ENCODE results near the gene TMEM88.

Gene TMEM88

DNA sequence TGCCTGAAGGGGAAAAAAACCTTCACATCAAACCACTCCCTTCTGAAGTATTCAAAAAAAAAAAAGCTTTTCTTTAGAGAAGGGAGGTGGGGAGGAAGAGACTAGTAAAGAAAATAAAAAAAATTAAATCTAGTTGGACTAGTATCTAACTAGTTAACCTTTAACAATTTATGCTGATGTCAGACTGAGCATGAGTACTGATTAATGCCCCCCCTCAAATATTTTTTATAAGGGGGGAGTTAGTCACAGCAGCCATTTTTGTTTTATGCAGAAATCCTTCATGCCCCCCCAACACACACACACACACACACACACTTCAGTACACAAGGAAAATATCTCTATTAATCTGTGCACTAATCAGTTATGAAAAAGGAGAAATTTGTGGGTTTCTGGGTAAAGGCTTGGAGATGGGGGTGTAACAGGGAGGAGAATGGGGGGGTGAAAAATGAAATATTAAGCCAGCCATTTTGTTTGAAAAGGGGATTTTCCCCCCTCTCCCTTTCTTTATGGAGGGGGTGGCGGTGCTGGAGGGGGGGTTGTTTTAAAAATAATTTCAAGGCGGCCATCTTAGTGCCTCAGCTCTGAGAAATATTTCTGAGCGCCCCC, 29.0 kb downstream of the TMEM88 start:
- TF ChIP-seq, protein P1, sequence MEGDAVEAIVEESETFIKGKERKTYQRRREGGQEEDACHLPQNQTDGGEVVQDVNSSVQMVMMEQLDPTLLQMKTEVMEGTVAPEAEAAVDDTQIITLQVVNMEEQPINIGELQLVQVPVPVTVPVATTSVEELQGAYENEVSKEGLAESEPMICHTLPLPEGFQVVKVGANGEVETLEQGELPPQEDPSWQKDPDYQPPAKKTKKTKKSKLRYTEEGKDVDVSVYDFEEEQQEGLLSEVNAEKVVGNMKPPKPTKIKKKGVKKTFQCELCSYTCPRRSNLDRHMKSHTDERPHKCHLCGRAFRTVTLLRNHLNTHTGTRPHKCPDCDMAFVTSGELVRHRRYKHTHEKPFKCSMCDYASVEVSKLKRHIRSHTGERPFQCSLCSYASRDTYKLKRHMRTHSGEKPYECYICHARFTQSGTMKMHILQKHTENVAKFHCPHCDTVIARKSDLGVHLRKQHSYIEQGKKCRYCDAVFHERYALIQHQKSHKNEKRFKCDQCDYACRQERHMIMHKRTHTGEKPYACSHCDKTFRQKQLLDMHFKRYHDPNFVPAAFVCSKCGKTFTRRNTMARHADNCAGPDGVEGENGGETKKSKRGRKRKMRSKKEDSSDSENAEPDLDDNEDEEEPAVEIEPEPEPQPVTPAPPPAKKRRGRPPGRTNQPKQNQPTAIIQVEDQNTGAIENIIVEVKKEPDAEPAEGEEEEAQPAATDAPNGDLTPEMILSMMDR (IDR thresholded peaks at IDR 0.05), result no peak
- Histone ChIP-seq H3K4me3 (peak overlapping the region; percentile 88), H3K27ac (peak overlapping the region; percentile 27 to 86)
- peak; percentile 49 for DNase-seq (ENCODE audit: low spot score)

- DNase-seq (ENCODE audit: low spot score), result peak; percentile 66
- TF ChIP-seq, protein P1 (IDR thresholded peaks at IDR 0.05), result no peak
- Histone ChIP-seq H3K27ac (peak overlapping the region; percentile 78 to 86), H3K4me3 (peak overlapping the region; percentile 88)
Measured at GRCh38 chr17:7884581-7885366, 29.9 kb downstream of the TMEM88 start.

DNA sequence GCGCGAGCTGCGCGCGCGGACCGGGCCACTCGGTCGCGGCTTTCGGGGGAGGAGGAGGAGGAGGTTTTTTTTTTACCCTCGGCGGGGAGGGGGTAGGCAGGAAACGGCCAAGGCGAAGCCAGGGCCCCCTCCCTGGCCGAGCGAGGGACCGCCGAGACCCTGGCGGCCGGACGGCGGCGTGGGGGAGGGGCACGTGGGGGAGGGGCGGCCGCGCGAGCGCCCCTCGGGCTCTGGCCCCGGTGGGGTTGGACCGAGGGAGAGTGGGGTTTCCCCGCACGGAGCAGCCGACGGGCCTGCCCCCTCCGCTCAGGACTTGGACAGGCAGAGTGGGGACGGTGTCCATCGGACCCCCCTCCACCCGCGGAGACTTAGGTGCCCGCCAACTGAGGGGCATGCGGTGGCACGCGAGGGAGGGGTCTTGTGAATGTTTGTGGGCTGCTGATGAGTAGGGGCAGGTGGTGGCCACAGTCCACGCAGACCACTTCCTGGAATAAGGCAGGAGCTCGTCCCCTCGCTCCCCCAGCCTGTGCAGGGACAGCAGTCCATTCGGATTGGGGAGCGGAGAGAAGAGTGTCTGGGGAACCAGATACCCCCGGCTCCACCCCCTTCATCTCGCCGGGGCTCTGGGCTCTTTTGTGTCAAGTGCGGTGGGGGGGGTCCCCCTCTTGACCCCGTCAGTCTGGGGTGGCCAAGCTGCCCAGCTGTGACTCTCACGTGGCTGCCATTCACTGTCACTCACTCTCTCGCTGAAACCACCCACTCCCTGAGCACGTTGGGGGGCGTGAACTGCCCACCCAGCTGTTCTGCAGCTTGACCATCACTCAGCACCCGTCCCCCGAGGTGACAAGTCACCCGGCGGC, 30.7 kb downstream of the TMEM88 start:
- Histone ChIP-seq H3K4me3 (peak overlapping the region; percentile 88), H3K27ac (peak overlapping the region; percentile 78 to 86)
- TF ChIP-seq, protein P1 (IDR thresholded peaks at IDR 0.05), result no peak
- DNase-seq (ENCODE audit: low spot score), result peak; percentile 77

GRCh38 chr17:7886227-7887037, 31.6 kb downstream of the TMEM88 start:
- peak; percentile 79 for DNase-seq (ENCODE audit: low spot score)
- TF ChIP-seq, protein P1 (IDR thresholded peaks at IDR 0.05), result no peak
- peak overlapping the region; percentile 88 for H3K4me3 ChIP-seq

DNA sequence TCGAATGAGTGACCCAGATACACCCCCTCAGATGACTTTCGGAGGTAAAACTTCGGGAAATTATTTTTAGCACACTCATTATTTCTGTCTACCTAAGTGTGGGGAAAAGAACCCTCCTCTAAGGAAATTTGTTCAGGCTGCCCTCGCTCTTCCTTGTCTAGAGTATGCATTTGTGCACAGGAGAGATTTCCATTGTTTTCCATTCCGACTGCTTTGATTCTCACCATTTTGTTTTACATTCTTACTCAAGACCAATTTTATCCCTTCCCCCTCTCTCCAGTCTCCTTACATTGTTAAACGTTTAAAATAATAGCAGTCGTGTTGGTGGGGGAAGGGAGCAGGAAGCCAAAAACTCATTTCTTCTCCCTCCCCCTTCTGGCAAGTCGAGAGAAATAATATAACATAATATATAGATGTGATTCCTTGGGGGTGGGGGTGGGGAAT, 32.2 kb downstream of the TMEM88 start:
- Histone ChIP-seq H3K27ac (peak overlapping the region; percentile 80 to 86), H3K4me3 (peak overlapping the region; percentile 88)
- TF ChIP-seq, protein P1 (IDR thresholded peaks at IDR 0.05), result no peak
- DNase-seq (ENCODE audit: low spot score), result no peak

More at GRCh38 chr17:7886227-7887037, 31.6 kb downstream of the TMEM88 start:
- H3K27ac ChIP-seq, result peak overlapping the region; percentile 78 to 86

DNA sequence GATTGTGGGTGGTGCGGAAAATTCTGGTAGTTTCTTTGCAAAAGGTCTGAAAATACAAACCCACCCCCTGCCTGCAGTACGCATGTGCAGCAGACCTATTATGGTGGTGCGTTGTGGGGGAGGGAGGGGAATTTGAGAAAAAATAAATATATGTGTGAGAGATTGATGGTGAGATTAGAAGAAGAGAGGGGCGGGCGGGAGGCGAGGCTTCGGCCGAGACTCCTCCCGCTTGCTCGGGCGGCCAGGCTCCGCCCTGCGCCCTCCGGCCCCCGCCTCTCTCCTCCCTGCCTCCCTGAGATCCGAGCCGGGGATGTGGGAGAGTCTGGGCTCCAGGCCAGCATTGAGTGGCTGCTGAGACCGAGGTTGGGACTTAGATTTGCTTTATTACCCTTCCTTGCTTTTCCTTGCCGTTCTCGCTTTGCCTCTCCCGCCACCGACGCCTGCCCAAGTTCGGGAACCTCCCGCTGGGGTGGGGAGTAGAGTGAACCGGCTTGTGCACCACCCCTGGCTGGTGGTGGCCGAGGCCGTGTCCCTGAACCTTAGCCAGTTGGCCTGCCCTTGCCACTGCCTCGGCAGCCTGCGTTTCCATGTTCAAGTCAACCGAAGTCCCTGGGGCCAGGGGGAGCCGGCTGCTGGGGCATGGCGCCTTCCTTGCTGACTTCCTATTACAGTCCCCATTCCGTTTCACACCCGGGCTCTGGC, 32.8 kb downstream of the TMEM88 start:
- TF ChIP-seq, protein P1 (IDR thresholded peaks at IDR 0.05), result no peak
- Histone ChIP-seq H3K27ac (peak overlapping the region; percentile 80 to 86), H3K4me3 (peak overlapping the region; percentile 88)
- peak; percentile 92 for DNase-seq (ENCODE audit: low spot score)

Data from coronary artery (tissue), 2 donors.